RKO (cell line): ENCODE results near the gene FAM135A.
"Not testable (repeated sequence)": the region's sequence is repeated elsewhere in the genome, so short reads cannot be mapped to it uniquely, and the experiment has no call there.

Source experiments
- DNase-seq: peaks from one replicate; pipeline ENCODE4 v3.0.0-alpha.2; 2016; ENCODE audit warnings: low spot score

The FAM135A gene

GRCh38 chr6:70459699-70460098 is 46.4 kb downstream of the FAM135A start:
- DNase-seq: not testable (repeated sequence)

GRCh38 chr6:70470016-70470415 is 56.7 kb downstream of the FAM135A start:
- DNase-seq: no peak

GRCh38 chr6:70470510-70470909 is 57.2 kb downstream of the FAM135A start:
- DNase-seq: not testable (repeated sequence)

- no peak for DNase-seq
These were observed 61.4 kb downstream of the FAM135A start for GRCh38 chr6:70474751-70475150.

GRCh38 chr6:70479236-70479635 is 65.9 kb downstream of the FAM135A start:
- no peak for DNase-seq

- DNase-seq: not testable (repeated sequence)
These were observed 73.3 kb downstream of the FAM135A start for GRCh38 chr6:70486638-70487037.

- no peak for DNase-seq
These were observed 76.1 kb downstream of the FAM135A start for GRCh38 chr6:70489364-70489763.

GRCh38 chr6:70494833-70495232 is 81.5 kb downstream of the FAM135A start:
- no peak for DNase-seq

- not testable (repeated sequence) for DNase-seq
These were observed 82.5 kb downstream of the FAM135A start for GRCh38 chr6:70495790-70496189.

GRCh38 chr6:70502484-70502883 is 89.2 kb downstream of the FAM135A start:
- no peak for DNase-seq

GRCh38 chr6:70503813-70504465 is 90.6 kb downstream of the FAM135A start:
- DNase-seq: no peak

- DNase-seq: no peak
These were observed 93.0 kb downstream of the FAM135A start for GRCh38 chr6:70506321-70506720.

- DNase-seq: no peak
These were observed 93.9 kb downstream of the FAM135A start for GRCh38 chr6:70507161-70507560.

GRCh38 chr6:70508953-70509352 is 95.6 kb downstream of the FAM135A start:
- no peak for DNase-seq

- no peak for DNase-seq
These were observed 97.3 kb downstream of the FAM135A start for GRCh38 chr6:70510600-70510999.

- no peak for DNase-seq
These were observed 105.4 kb downstream of the FAM135A start for GRCh38 chr6:70518723-70519122.

- DNase-seq: peak; percentile 40
These were observed 107.3 kb downstream of the FAM135A start for GRCh38 chr6:70520575-70520974.

- DNase-seq: no peak
These were observed 111.5 kb downstream of the FAM135A start for GRCh38 chr6:70524721-70525286.

- DNase-seq: no peak
These were observed 113.9 kb downstream of the FAM135A start for GRCh38 chr6:70527071-70527737.

GRCh38 chr6:70530023-70530422 is 116.7 kb downstream of the FAM135A start:
- DNase-seq: no peak

GRCh38 chr6:70531133-70531532 is 117.8 kb downstream of the FAM135A start:
- no peak for DNase-seq

- no peak for DNase-seq
These were observed 124.0 kb downstream of the FAM135A start for GRCh38 chr6:70537266-70537665.

GRCh38 chr6:70538376-70538775 is 125.1 kb downstream of the FAM135A start:
- DNase-seq: no peak
